Stimulated activated CD8-positive, alpha-beta memory T cell treated with anti-CD3 and anti-CD28 coated beads, Interleukin-7, amount 100 ng/mL, for 1 hour (primary cell): ENCODE results near the gene DHRS3.

Experiments
- DNase-seq, 2 donors: peaks; one replicate each; pipeline ENCODE4 v3.0.0-alpha.2; 2020; ENCODE audit warnings: low read depth in 2 of 2

Gene DHRS3

DNA sequence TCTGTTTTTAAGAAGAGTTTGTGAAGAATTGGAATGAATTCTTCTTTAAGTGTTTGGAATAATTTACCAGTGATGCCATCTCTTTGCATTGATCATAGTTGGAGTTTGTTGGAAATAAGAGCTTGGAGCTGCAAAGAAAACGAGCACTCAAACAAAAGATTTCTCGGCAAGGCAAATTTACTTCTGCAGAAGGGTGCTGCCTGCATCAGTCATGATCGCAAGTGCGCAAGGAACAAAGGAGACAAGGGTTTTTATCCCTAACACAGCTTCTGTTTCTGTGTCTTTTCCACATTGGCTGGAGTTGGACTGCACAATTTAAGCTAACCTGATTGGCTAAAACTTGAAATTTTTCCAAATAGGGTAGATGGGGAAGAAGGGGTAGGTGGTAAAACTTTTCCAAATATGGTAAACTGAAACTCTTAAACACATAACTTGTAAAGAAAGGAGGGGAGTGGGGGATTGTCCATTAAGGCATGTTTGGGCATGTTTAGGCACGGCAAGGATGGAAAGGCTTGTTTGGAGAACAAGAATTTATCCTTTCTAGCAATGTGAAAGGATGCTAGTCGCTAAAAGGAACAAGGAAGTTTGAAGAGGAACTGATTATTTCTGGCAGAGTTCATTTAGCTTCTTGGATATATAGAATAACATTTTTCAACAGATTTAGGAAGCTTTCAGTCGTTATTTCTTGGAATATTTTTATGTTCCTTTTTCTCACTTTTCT lies 22.4 kb upstream of the DHRS3 start:
- DNase-seq = no peak

DNA sequence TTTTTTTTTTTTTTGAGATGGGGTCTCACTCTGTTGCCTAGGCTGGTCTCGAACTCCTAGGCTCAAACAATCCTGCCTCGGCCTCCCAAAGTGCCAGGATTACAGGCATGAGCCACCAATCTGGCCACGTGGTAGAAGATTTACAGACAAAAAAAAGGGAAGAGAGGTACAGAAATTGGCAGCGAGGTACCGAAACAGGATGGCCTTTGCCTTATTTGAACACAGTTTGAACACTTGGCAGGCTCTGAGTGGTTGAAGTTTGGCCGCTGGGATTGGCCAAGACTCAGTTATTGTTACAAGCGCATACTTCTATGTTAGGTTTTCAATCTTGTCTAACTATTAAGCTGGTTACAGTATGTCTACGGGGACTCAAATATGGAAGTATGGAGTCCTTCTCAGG lies 19.7 kb upstream of the DHRS3 start:
- no peak for DNase-seq

DNA sequence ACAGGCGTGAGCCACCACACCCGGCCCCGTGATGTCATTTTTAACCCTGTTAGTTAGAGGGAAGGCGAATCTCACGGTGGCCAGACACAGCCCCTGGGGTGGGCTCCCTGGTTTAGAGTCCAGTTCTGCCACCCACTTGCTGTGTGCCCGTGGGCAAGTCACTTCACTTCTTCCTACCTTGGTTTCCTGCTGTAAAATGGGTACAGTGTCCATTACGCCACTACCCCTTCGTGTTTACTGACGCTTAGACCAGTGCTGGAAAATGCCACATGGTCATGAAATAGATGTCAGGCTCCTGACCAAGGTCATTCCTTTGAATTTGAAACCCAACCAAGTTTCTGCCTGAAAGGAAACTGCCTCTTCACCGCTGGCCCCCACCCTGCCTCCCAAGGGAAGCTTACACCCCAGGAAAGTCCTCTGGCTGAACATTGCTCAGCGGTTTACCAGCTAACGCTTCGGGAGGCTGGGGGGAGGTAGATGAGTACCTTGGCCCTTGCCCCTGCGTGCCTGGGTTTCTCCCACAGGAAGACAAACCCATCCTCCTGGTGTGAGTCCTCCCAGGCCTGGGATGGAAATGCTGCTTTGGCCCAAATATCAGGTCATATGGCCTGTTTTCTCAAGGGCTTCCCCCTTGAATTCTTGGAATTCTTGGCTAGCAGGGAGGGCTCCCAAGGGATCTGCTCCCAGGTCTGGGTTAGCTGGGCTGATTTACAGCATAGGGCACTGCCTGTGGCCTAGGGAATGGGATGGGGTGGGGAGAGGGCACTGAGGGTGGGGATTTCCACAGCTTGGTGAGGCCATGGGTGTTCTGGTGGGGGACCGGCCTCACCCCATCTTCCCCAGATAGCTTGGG lies 18.3 kb upstream of the DHRS3 start:
- DNase-seq = no peak

DNA sequence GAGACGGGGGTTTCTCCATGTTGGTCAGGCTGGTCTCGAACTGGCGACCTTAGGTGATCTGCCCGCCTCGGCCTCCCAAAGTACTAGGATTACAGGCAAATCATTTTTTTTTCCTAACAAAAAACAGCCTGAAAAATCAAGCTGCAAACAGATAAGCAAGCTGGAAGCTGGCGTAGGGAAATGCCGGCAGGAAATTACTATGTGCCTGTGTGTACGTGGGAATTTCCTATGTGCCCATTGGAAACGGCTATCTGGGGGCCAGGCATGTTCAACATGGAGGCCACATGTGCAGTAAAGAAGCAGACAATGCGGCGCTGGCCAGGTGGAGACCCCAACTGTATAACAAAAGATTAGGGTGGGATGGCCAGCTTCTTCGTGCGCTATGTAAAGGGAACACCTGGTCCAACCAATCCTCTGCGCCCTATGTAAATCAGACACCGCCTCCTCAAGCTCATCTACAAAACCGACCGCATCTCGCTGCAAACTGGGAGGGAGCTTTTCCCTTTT lies 16.7 kb upstream of the DHRS3 start:
- no peak for DNase-seq

DNA sequence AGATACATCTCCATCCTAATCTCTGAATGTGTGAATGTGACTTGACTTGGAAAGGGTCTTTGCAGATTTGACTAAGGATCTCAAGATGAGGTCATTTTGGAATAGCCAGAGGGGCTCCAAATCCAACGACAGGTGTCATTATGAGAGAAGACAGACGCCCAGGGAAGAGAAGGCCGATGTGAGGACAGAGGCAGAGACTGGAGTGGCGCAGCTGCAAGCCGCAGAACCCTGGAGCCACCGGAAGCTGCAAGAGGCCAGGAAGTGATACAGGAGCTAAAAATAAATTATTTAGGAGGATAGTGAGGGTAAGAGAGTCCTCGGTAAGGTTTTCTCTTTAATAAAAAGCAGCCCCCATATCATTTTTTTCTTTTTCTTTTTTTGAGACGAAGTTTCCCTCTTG lies 16.1 kb upstream of the DHRS3 start:
- no peak for DNase-seq

DNA sequence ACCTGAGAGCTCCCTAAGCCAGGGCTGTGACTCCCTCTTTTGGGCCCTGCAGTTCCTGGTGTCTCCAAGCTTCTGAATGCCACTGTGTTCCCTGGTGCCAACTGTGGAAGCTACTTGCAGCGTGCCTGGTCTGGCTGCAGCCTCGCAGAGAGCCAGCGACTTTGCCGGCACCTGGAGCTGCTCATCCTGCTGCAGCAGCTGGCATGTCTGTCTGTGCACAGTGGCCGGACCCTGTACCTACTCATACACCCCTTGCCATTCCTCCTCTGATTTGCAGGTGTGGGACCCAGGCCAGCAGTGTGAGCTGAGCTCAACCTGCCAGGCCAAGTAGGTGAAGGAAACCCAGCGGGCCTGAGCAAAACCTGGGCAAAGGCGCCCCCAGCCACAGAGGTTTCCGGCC lies 13.6 kb upstream of the DHRS3 start:
- DNase-seq = no peak

DNA sequence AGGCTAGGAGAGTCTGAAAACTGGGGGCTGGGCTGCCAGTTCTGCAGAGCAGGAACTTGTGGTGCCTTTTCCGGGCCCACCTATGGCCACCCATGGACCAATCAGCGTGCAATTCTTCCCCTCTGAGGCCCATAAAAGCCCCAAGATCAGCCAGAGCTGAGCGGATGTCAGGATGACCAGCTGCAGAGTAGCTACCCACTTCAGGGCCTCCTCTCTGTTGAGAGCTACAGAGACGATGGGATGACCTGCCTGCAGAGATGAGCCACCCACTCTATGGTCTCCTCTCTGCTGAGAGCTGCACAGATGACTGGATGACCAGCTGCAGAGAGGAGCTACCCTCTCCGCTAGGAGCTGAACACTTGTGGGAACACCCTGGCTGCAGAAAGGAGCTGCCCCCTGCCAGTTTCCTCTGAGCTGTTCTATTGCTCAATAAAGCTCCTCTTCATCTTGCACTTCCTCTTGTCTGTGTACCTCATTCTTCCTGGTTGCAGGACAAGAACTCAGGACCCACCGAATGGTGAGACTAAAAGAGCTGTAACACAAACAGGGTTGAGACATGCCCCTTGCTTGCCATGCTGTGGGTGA lies 13.0 kb upstream of the DHRS3 start:
- DNase-seq = no peak

DNA sequence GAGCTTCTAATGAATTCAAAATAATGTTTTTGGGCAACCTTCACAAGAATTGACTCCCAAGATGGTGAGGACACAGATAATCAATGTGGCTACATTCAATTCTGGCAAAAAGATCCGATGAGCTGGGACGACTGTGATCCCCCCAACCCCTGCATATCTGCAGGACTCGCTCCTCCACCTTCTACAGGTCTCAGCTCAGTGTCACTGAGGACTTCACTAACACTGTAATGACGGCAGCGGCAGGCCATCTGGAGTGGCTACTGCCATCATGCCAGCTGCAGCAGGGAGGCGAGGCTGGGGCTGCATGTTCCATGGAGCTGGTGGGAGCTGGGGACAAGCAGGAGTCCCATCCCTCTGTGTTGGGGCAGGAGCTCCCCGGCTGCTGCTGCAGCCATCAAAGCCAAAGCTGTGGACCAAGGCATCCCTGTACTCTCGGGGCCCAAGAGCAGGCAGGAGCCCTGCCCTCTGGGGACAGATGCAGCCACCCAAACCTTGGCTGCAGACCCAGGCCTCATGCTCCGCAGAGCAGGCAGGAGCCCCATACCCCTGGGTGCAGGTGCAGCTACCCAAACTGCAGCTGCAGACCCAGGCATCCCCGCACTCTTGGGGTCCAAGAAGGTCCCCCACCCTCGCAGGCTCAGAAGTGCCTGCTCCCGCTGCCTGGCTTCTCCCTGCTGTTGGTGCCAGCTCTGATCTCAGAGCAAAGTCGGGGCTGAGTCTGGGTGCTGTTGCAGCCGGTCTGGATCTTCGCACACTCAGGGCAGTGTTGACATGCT lies 12.2 kb upstream of the DHRS3 start:
- no peak for DNase-seq

DNA sequence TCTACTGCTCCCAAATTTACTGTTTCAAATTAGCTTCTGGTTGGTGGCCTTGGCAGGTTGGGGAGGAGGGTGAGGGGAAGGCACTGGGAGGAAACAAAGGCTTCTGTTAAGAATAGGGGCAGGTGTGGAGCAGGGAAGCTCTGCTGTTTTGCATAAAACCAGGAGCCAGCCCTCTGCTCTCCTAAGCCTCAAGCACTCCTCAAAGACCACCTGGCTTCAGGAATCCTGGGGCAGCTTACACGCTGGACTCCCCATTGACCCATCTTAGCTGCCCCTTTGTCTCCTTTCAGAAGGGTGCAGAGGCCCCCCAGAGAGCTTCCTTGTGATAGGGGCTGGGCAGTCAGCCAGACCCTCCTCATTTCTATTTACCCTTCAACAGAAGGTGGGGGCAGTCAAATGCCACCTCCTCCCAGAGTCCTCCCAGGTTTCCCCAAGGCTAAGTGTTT lies 11.5 kb upstream of the DHRS3 start:
- DNase-seq = no peak

DNA sequence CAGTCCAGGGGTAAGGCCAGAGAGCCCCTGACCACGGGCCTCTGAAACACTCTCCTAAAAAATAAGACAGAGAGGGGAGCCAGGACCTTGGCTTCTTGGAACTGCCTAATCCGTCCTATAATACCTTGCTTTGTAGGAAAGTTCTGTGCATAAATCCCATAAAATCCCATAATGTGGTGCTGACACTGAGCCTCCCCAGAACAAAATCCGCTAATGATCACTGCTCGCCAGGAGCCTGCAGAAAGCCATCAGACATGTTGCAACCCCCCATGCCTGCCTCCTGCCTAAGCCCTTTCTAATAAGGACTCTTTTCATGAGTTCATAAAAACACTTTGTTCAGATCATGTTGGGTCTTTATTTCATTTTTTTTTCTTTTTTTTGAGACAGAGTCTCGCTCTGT lies 9.3 kb upstream of the DHRS3 start:
- DNase-seq = no peak

DNA sequence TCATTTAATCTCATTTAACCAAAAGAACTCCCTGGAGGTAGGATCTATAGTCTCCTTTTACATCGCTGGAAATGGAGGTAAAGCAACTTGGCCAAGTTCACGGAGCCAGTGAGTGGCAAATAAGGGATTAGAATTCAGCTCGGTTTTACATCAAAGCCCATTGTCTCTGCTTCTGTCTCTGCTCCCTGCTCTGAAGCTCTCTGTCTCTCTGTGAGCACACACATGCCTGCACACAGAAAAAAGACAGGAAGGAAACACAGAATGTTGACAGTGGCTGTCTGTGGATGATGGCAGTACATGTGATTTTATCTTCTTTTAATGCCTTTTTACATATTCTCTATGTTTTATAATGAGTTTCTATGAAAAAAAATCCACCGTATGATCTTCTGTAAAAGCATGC lies 8.9 kb upstream of the DHRS3 start:
- DNase-seq = no peak

DNA sequence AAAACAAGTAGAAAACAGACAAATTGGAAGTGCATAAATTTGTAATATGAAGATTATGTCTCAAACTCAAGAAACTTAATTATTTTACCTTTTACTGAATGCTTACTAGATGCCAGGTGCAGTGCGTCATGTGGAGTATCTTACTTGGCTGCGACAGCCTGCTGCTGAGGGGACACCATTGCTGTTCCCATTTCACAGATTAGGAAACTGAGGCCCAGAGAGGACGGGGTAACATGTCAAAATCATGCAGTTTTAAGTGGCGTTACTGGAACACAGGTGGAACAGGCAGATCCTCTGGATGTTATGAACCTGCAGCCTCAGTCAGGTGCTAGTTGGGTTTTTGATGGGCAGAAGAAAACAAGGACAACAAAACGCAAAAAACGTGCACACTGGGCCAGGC lies 7.3 kb upstream of the DHRS3 start:
- no peak for DNase-seq

DNA sequence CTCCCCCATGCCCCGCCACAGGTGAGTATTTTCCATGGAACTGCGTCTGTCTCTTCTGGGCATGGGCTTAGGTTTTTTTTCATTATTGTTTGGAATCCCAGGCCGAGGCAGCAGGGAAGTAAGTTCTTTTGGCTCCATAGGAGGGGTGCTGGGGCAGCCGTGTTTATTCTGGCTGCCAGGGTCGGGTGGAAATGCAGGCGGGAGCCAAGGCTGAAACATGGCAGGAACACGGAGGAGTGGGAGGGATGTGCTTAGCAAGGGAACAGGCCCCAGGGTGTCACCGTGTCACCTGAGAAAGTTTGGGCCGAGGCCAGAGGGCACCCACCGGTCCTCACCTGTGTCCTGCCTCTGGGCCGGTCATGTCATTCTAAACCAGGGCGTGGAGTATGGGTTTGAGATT lies 4.5 kb upstream of the DHRS3 start:
- no peak for DNase-seq

DNA sequence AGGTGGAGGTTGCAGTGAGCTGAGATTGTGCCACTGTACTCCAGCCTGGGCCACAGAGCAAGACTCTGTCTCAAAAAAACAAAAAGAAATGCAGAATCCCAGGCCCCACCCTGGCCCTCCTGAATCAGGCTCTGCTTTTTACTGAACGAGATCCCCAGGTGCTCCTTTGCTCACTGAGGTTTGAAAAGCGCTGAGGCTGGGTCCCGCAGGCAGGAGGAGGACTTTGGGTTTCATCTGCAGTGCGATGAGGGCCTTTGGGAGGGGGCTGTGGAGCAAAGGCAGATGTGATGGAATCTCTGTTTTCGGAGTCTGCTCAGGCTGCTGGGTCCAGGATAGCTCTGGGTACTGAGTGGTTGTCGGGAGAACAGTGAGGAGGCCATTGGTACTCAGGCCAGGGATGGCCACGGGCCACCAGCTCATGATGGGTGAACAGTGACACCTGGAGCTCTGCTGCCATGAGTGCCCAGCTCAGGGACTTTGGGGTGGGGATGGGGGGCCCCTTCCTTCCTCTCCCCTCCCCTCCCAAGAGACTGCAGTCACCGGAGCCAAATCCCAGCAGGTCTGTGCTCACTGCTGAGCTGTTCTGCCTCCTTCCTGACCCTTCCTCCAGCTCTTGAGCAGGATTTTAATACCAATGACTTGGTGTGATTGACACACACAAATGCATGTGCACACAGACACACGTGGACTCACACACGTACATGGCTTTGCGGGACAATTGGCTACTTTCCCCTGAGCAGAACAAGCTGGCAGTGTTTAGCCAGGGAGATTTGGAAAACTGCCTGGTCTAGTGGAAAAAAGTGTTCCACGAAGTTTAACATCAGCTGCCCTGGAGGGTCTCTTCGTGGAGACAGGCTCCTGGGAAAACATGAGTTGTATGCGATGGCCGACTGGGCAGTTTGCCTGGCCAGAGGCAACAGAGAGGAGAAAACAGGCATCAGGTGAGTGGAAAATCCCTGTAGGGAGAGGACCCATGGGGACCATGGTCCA lies 3.6 kb upstream of the DHRS3 start:
- no peak for DNase-seq

DNA sequence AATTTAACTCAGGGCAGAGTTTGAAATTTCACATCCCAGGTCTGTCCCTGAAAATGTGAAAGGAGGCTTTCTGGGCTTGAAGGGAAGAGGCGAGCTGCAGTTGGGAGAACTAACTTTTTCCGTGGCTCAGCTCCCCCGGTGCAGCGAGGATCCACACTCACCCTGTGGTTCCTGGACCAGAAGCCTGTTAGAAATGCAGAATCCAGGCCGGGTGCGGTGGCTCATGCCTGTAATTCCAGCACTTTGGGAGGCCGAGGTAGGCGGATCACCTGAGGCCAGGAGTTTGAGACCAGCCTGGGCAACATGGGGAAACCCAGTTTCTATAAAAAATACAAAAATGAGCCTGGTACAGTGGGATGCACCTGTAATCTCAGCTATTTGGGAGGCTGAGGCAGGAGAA lies 2.9 kb upstream of the DHRS3 start:
- no peak for DNase-seq

DNA sequence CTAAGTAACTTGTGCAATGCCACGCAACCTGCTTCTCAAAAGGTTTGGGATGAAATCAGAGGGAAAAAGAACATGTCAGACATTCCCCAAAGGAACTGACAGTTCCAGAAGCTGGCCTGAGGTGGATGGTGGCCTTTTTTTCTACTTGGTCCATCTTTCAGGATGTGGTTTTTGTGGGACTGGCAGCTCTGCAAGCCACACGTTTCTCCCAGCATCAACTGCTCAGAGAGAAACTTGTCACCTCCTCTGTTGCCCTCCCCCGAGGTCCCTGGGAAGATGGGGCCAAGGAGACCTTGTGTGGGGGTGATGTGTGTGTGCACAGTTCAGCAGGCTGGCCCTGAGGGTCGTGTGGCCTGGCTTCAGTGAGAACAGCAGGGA lies 2.5 kb upstream of the DHRS3 start:
- DNase-seq = no peak

DNA sequence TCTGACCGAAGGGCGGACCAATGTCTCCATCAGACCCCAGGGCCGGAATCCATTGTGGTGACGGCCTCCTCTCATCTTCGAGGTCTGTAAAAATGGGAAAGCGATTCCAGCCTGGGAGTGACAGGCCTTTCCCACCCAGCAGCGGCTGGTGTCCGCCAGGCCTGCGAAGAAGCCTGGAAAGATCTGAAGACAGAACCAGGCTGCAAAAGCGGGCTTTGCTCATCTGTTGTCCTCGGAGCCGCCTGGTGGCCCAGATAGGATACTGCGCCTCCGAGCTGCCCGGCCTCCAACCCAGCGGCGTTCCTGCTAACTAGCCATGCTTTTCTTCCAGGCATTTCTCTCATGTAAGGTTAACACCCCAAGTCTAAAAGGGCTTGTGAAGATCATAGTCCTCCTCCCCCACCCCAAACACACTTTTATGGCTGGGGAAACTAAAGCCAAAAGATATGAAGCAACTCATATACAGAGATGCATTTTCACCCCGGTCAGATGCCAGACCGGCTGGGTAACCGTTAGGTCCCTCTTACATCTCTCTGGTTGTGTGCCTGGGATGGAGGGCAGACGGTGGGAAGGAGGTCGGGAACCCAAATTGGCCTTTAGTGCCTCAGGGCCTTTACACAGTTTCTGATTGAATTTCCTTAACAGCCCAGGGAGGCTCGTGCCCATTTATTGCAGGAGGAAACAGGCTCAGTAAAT lies 1.9 kb upstream of the DHRS3 start:
- peak in 1 of 2 donors; percentile 42 for DNase-seq

DNA sequence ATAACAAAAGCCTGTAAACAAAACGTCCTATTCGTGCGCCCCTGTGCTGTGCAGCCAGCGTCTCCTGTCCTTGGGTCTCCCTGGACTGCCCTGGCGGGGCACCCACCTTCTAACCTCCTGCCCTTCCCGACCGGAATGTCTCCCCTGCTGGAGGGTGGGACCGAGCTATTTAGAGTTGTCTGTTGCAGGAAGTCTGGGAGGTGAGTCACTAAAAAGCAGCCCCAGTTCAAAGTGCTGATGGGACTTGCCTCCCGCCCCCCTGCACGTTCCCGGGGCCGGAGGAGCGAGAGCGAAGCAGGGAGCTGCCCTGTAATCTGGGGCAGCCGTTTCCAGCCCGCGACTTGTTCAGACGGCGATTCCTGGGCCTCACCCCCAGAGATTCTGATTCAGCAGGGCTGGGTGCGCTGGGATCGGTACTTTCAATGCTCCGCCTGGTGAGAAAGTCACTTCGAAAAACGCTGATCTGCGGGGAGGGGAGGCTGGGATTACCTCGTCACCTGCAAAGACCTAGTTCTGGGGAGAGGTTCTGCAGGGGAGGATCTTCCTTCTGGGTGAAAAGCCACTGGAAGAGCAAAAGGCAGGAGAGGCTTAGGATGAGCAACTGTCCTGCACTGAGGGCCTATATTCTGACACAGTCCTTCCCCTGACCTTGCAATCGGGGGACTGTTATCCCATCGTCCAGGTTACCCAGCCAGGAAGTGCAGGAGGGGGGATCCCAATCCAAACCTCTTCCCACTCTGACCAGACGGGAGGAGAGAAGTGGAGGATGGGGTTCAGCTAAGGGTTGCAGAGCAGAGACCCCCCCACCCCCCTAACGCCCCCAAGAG lies 1.2 kb upstream of the DHRS3 start:
- DNase-seq = peak in 1 of 2 donors; percentile 39

DNA sequence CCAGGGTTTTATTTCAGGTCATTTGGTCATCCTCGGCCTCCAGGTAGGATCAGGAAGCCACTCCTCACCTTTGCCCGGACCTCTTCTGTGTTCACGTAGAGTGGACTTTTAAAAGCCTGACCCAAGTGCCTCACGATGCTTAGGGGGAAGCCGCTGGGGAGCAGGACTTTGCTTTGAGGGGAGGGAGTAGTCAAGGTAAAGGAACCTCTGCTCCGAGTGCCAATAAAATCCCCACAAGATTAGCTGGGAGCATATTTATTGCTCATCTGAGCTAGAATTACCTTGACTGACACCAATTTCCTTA lies 603 bp upstream of the DHRS3 start:
- no peak for DNase-seq
